K562 (cell line): ENCODE data around the gene GANAB. TPM values are rescaled to one million over a fixed set of nuclear protein-coding genes. Genes with fewer than 3 reads are reported as not detected.

Experiments
- ARID1B ChIP-seq: fragments of 450-650 bp; IDR thresholded peaks from 2 replicates; pipeline ENCODE4 v1.6.1; 2016; ENCODE audit warnings: antibody characterized with exemption, mild to moderate bottlenecking, inconsistent platforms
- CREB1 ChIP-seq, 2 experiments: sonication (generic) in 1 of 2; formaldehyde crosslinking in 1 of 2; IDR thresholded peaks; 2 replicates each; pipeline versions ENCODE4 v1.6.1 to v1.8.0; 2012 to 2022; ENCODE audit warnings: inconsistent platforms in 1 of 2, mild to moderate bottlenecking in 1 of 2, missing genetic modification reagents in 1 of 2, moderate library complexity in 1 of 2
- EHMT2 ChIP-seq: fragments of 450-650 bp; IDR thresholded peaks from 2 replicates; pipeline ENCODE4 v1.6.1; 2018; ENCODE audit warnings: antibody characterized with exemption
- JUND ChIP-seq, 2 experiments: IDR thresholded peaks; 2 replicates in 1 of 2; 3 replicates in 1 of 2; pipeline ENCODE4 v1.6.1; 2011; ENCODE audit warnings: borderline replicate concordance in 2 of 2, low read depth in 2 of 2, low read length in 2 of 2, improper control_type of control experiment in 1 of 2, missing biosample characterization in 1 of 2, missing genetic modification characterization in 1 of 2, missing genetic modification reagents in 1 of 2
- SMARCA4 ChIP-seq: fragments of 450-650 bp; IDR thresholded peaks from 2 replicates; pipeline ENCODE4 v1.6.1; 2016
- SRSF1 ChIP-seq: fragments of 200-400 bp; formaldehyde crosslinking; IDR thresholded peaks from 2 replicates; pipeline ENCODE4 v1.6.1; 2017; ENCODE audit warnings: mild to moderate bottlenecking, low read depth, low read length, moderate library complexity
- TCF3 ChIP-seq: sonication (generic); formaldehyde crosslinking; IDR thresholded peaks from 2 replicates; pipeline ENCODE4 v1.4.0; 2020; ENCODE audit warnings: mild to moderate bottlenecking, missing genetic modification reagents
- YY1 ChIP-seq, 3 experiments: IDR thresholded peaks; 2 replicates each; pipeline ENCODE4 v1.6.1; 2011; ENCODE audit warnings: low read length in 2 of 3, mild to moderate bottlenecking in 2 of 3, moderate library complexity in 2 of 3, borderline replicate concordance in 1 of 3, control low read depth in 1 of 3, low read depth in 1 of 3; ENCODE audit not compliant: insufficient read depth in 3 of 3, insufficient replicate concordance in 2 of 3, control insufficient read depth in 1 of 3, insufficient read length in 1 of 3; ENCODE audit errors: extremely low read depth in 1 of 3
- ZBTB34 ChIP-seq: fragments of 250-450 bp; sonication (Bioruptor Pico); IDR thresholded peaks from 2 replicates; pipeline ENCODE4 v1.8.0; 2021; ENCODE audit warnings: mild to moderate bottlenecking, moderate library complexity
- ZNF592 ChIP-seq: fragments of 450-650 bp; IDR thresholded peaks from 2 replicates; pipeline ENCODE4 v1.6.1; 2017; ENCODE audit warnings: antibody characterized with exemption, mild to moderate bottlenecking
- polyA plus RNA-seq, 8 experiments: library from polyadenylated mRNA; depleted of rRNA in 4 of 8; stranded (reverse) in 5 of 8; unstranded in 3 of 8; fragments of >200 nt; fragmentation: Nextera tagmentation in 2 of 8; fragmentation: Illumina TruSeq in 1 of 8; extraction: Ambion mirVana in 2 of 8; extraction: Trizol in 1 of 8; gene quantifications; 2 replicates each; pipeline versions ENCODE4 v1.2.1 to v1.2.3, GENCODE V29; 2011 to 2014; ENCODE audit warnings: inconsistent platforms in 1 of 8, missing spikeins in 1 of 8
- total RNA-seq, 7 experiments: library from RNA; depleted of rRNA in 6 of 7; stranded (reverse); fragments of >200 nt in 6 of 7; fragmentation: Illumina TruSeq in 2 of 7; extraction: Trizol in 2 of 7; gene quantifications; 2 replicates each; pipeline versions ENCODE4 v1.2.1 to v1.2.3, GENCODE V29; 2011 to 2021; ENCODE audit warnings: low replicate concordance in 1 of 7

Gene GANAB
- total and polyA plus RNA-seq, 9 of the 15 experiments (the other 6 are each of a cell fraction or from before 2014, with no cell fraction given) = 6.5 to 284 (median 161) TPM

- TF ChIP-seq YY1 (IDR thresholded peaks at IDR 0.05; ENCODE audit: borderline replicate concordance in 1 of 3, control insufficient read depth in 1 of 3, extremely low read depth in 1 of 3, insufficient read depth in 3 of 3, insufficient read length in 1 of 3, insufficient replicate concordance in 2 of 3, low read depth in 1 of 3, low read length in 2 of 3) (peak in 1 of 3 experiments; percentile 38), EHMT2 (0 out of 2 replicates have a peak, but pooled peaks have one; percentile 18), CREB1 (IDR thresholded peaks at IDR 0.05) (0 out of 2 replicates have a peak, but pooled peaks have one; percentile 13), CREB1 (CRISPR knock-in tag; IDR thresholded peaks at IDR 0.05) (no peak), ARID1B (peak; percentile 48; the same call in 1 of the 2 replicates), TCF3 (peak; percentile 48; the same call in 1 of the 2 replicates), ZNF592 (peak; percentile 15; the same call in 1 of the 2 replicates), ZBTB34 (CRISPR knock-in tag) (no peak), JUND (IDR thresholded peaks at IDR 0.05; ENCODE audit: borderline replicate concordance, low read depth, low read length) (no peak), JUND (tag; IDR thresholded peaks at IDR 0.05; ENCODE audit: borderline replicate concordance, low read depth, low read length) (no peak), SRSF1 (no peak), SMARCA4 (no peak)
- TF ChIP-seq, all 486 proteins: peak for 24
Measured at GRCh38 chr11:62592146-62592815, 54.1 kb downstream of the GANAB start (continued).
